ENCODE measurements around the gene MRPS2. TPM values are rescaled to one million over a fixed set of nuclear protein-coding genes. Genes with fewer than 3 reads are reported as not detected.

Gene MRPS2
- total RNA-seq, 1 donor: 12.1 TPM

- H3K4me3 ChIP-seq (ENCODE audit: low read depth, low read length): no peak overlapping the region
- no peak for TF ChIP-seq CTCF (IDR thresholded peaks at IDR 0.05; ENCODE audit: insufficient read depth, low read depth, low read length)
- DNase-seq (ENCODE audit: low read depth): no peak
Measured at GRCh38 chr9:135461936-135462335, 38.5 kb upstream of the MRPS2 start.

- no peak overlapping the region for H3K4me3 ChIP-seq (ENCODE audit: low read depth, low read length)
- peak; percentile 38 for DNase-seq (ENCODE audit: low read depth)
- no peak for TF ChIP-seq CTCF (IDR thresholded peaks at IDR 0.05; ENCODE audit: insufficient read depth, low read depth, low read length)
Measured at GRCh38 chr9:135463140-135463539, 37.3 kb upstream of the MRPS2 start.

DNA sequence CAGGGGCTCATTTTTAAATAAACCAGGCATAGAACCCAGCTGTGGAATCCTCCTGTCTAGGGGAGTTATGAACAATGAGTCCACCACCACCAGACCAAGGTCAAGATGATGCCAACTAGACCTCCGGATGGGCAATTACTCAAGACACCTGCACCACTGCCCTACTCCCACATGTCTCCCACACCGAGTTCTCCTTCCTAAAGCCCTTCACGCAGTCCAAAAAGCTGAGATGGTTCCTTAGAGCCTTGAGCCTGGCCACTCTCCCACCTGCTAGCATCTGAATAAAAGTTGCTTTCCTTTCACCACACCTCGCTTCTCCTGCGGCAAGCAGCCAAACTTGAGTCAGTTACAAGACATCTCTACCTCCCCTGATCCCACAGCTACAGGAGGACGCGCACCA is 36.3 kb upstream of the MRPS2 start:
- TF ChIP-seq CTCF (IDR thresholded peaks at IDR 0.05; ENCODE audit: insufficient read depth, low read depth, low read length): no peak
- no peak for DNase-seq (ENCODE audit: low read depth)
- no peak overlapping the region for H3K4me3 ChIP-seq (ENCODE audit: low read depth, low read length)

DNA sequence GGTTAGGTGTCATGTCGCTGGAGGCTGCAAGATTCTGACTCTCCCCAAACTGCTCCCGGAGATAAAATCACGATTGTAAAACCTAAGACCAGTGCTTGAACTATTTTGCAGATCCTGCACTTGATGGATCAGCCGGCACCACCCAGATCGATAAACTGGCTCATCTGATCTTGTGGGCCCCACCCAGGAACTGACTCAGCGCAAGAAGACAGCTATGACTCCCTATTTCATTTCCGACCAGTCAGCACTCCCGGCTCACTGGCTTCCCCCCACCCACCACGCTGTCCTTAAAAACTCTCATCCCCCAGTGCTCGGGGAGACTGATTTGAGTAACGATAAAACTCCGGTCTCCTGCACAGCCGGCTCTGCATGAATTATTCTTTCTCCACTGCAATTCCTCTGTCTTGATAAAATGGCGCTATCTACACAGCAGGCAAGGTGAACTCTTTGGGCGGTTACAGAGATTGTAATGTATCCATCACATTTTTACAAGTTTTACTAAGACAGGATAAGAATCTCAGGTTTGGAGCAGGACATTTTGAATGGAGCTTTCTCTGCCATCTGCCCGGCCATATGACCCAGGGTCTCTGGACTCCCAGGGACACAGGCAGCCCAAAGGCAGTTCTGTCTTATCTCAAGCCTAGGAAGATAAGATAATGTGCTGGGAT is 31.5 kb upstream of the MRPS2 start:
- H3K4me3 ChIP-seq (ENCODE audit: low read depth, low read length): peak overlapping the region; percentile 47
- peak; percentile 80 for DNase-seq (ENCODE audit: low read depth)
- no peak for TF ChIP-seq CTCF (IDR thresholded peaks at IDR 0.05; ENCODE audit: insufficient read depth, low read depth, low read length)

GRCh38 chr9:135471791-135472640 is 28.5 kb upstream of the MRPS2 start:
- TF ChIP-seq CTCF (IDR thresholded peaks at IDR 0.05; ENCODE audit: insufficient read depth, low read depth, low read length): no peak
- no peak overlapping the region for H3K4me3 ChIP-seq (ENCODE audit: low read depth, low read length)
- DNase-seq (ENCODE audit: low read depth): no peak

- no peak for TF ChIP-seq CTCF (IDR thresholded peaks at IDR 0.05; ENCODE audit: insufficient read depth, low read depth, low read length)
- H3K4me3 ChIP-seq (ENCODE audit: low read depth, low read length): no peak overlapping the region
- DNase-seq (ENCODE audit: low read depth): no peak
Measured at GRCh38 chr9:135473972-135474543, 26.4 kb upstream of the MRPS2 start.
